Neural cell (in vitro differentiated cells): ENCODE results near the gene PRRX2. TPM values are rescaled to one million over a fixed set of nuclear protein-coding genes. Genes with fewer than 3 reads are reported as not detected.

Experiments
- H2AFZ ChIP-seq: fragments of 200-600, 300-800 bp; sonication (generic), shearing (Covaris generic); 2 replicates; pipeline ENCODE4 v1.6.0; 2014; ENCODE audit warnings: low read depth, mild to moderate bottlenecking, antibody characterized with exemption, low read length, moderate library complexity
- H3F3A ChIP-seq: fragments of 200-600 bp; shearing (Covaris generic); 2 replicates; pipeline ENCODE4 v1.6.1; 2016; ENCODE audit warnings: mild to moderate bottlenecking, moderate library complexity, mixed read lengths, antibody characterized with exemption, low read length; ENCODE audit not compliant: insufficient read depth, poor library complexity, severe bottlenecking
- H3K27ac ChIP-seq: fragments of 200-600, 300-800 bp; sonication (generic), shearing (Covaris generic); 2 replicates; pipeline ENCODE4 v1.5.1; 2014; ENCODE audit warnings: mild to moderate bottlenecking, low read length, moderate library complexity
- H3K27me3 ChIP-seq: fragments of 300-800, 200-600 bp; sonication (generic), shearing (Covaris generic); 2 replicates; pipeline ENCODE4 v1.6.0; 2014; ENCODE audit warnings: mild to moderate bottlenecking, low read depth, low read length, moderate library complexity; ENCODE audit not compliant: insufficient read depth
- H3K36me3 ChIP-seq: fragments of 300-800, 200-600 bp; sonication (generic), shearing (Covaris generic); 2 replicates; pipeline ENCODE4 v1.5.1; 2014; ENCODE audit warnings: mild to moderate bottlenecking, antibody characterized with exemption, low read length, moderate library complexity; ENCODE audit not compliant: insufficient read depth
- H3K4me2 ChIP-seq: fragments of 300-800, 200-600 bp; sonication (generic), shearing (Covaris generic); 2 replicates; pipeline ENCODE4 v1.6.0; 2014; ENCODE audit warnings: mild to moderate bottlenecking, low read length
- H3K4me3 ChIP-seq: fragments of 300-800, 200-600 bp; sonication (generic), shearing (Covaris generic); 2 replicates; pipeline ENCODE4 v1.5.1; 2014; ENCODE audit warnings: mild to moderate bottlenecking, low read length, moderate library complexity
- H3K79me2 ChIP-seq: fragments of 200-600 bp; shearing (Covaris generic); replicated peaks from 2 replicates; pipeline ENCODE4 v1.6.0; 2014; ENCODE audit warnings: mild to moderate bottlenecking, low read length, moderate library complexity; ENCODE audit not compliant: insufficient read depth
- H3K9ac ChIP-seq: fragments of 300-800, 200-600 bp; sonication (generic), shearing (Covaris generic); 2 replicates; pipeline ENCODE4 v1.6.1; 2016; ENCODE audit warnings: mild to moderate bottlenecking, low read length, mixed read lengths
- H3K9me2 ChIP-seq: fragments of 200-600 bp; shearing (Covaris generic); 2 replicates; pipeline ENCODE4 v1.6.1; 2016; ENCODE audit warnings: mild to moderate bottlenecking, low read length, mixed read lengths; ENCODE audit not compliant: insufficient read depth
- H3K9me3 ChIP-seq: fragments of 200-600, 300-800 bp; sonication (generic), shearing (Covaris generic); 2 replicates; pipeline ENCODE4 v1.6.1; 2016; ENCODE audit warnings: mild to moderate bottlenecking, mixed run types, low read length, moderate library complexity, mixed read lengths
- H4K20me1 ChIP-seq: fragments of 200-600 bp; shearing (Covaris generic); 2 replicates; pipeline ENCODE4 v1.6.1; 2016; ENCODE audit warnings: mild to moderate bottlenecking, mixed run types; ENCODE audit not compliant: insufficient read depth
- EP300 ChIP-seq: fragments of 450-650 bp; conservative IDR thresholded peaks from 2 replicates; pipeline ENCODE4 v1.6.1; 2014; ENCODE audit warnings: antibody characterized with exemption, mild to moderate bottlenecking, moderate library complexity; ENCODE audit not compliant: poor library complexity, severe bottlenecking
- EZH2 ChIP-seq: fragments of 200-600, 300-800 bp; shearing (Covaris generic), sonication (generic); IDR thresholded peaks from 2 replicates; pipeline ENCODE4 v1.6.1; 2014; ENCODE audit warnings: antibody characterized with exemption, low read length, borderline replicate concordance, mild to moderate bottlenecking; ENCODE audit not compliant: insufficient read depth, poor library complexity, severe bottlenecking
- MXI1 ChIP-seq: fragments of 450-650 bp; conservative IDR thresholded peaks from 2 replicates; pipeline ENCODE4 v1.6.1; 2014; ENCODE audit warnings: antibody characterized with exemption, mild to moderate bottlenecking; ENCODE audit not compliant: poor library complexity, severe bottlenecking
- POLR2AphosphoS5 ChIP-seq: IDR thresholded peaks from 2 replicates; pipeline ENCODE4 v1.6.1; 2012
- RAD21 ChIP-seq: fragments of 450-650 bp; conservative IDR thresholded peaks from 2 replicates; pipeline ENCODE4 v1.6.1; 2014; ENCODE audit warnings: antibody characterized with exemption, mild to moderate bottlenecking, moderate library complexity
- REST ChIP-seq: IDR thresholded peaks from 2 replicates; pipeline ENCODE4 v1.6.1; 2012; ENCODE audit warnings: borderline replicate concordance
- SMC3 ChIP-seq: fragments of 450-650 bp; conservative IDR thresholded peaks from 2 replicates; pipeline ENCODE4 v1.6.1; 2014; ENCODE audit warnings: antibody characterized with exemption, mild to moderate bottlenecking, moderate library complexity; ENCODE audit not compliant: poor library complexity
- TAF1 ChIP-seq: IDR thresholded peaks from 2 replicates; pipeline ENCODE4 v1.6.1; 2012; ENCODE audit warnings: low read depth
- polyA plus RNA-seq: library from polyadenylated mRNA; depleted of rRNA; stranded (reverse); fragments of >200 nt; gene quantifications from 2 replicates; pipeline ENCODE4 v1.2.3, GENCODE V29; 2014
- TF ChIP-seq, protein P1 (sequence below): fragments of 450-650 bp; IDR thresholded peaks from 2 replicates; pipeline ENCODE4 v1.5.1; 2014; ENCODE audit warnings: antibody characterized with exemption, mild to moderate bottlenecking, moderate library complexity; ENCODE audit not compliant: poor library complexity, severe bottlenecking

Gene PRRX2
- polyA plus RNA-seq, 1 donor from 2014 or later, result not detected

DNA sequence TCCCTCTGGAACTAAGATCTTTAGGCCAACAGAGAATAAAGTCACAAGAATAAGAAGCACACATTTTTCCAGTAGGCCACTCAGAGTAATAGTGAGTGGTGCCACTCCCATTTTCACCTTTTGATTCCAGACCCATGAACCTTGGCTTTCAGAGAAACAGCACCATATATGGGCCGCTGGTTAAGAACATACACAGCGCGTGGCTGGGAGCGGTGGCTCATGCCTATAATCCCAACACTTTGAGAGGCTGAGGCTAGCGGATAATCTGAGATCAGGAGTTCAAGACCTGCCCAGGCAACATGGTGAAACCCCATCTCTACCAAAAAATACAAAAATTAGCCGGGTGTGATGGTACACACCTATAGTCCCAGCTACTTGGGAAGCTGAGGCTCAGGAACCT lies 103.0 kb downstream of the PRRX2 start:
- Histone ChIP-seq H3K4me2 (no peak overlapping the region), H3K36me3 (no peaks in the 10 kb centered on the region), H3K9ac (no peak overlapping the region), H3K9me2 (no peaks in the 10 kb centered on the region), H4K20me1 (no peaks in the 10 kb centered on the region), H3F3A (no peaks in the 10 kb centered on the region), H3K79me2 (no peaks in the 10 kb centered on the region), H3K9me3 (no peaks in the 10 kb centered on the region), H3K4me3 (no peak overlapping the region), H2AFZ (no peak overlapping the region), H3K27me3 (no peaks in the 10 kb centered on the region), H3K27ac (no peak overlapping the region)
- TF ChIP-seq SMC3 (no peak), RAD21 (no peak), EZH2 (no peak), TAF1 (no peak), REST (no peak), EP300 (no peak), MXI1 (no peak), POLR2AphosphoS5 (no peak)
- TF ChIP-seq, protein P1, sequence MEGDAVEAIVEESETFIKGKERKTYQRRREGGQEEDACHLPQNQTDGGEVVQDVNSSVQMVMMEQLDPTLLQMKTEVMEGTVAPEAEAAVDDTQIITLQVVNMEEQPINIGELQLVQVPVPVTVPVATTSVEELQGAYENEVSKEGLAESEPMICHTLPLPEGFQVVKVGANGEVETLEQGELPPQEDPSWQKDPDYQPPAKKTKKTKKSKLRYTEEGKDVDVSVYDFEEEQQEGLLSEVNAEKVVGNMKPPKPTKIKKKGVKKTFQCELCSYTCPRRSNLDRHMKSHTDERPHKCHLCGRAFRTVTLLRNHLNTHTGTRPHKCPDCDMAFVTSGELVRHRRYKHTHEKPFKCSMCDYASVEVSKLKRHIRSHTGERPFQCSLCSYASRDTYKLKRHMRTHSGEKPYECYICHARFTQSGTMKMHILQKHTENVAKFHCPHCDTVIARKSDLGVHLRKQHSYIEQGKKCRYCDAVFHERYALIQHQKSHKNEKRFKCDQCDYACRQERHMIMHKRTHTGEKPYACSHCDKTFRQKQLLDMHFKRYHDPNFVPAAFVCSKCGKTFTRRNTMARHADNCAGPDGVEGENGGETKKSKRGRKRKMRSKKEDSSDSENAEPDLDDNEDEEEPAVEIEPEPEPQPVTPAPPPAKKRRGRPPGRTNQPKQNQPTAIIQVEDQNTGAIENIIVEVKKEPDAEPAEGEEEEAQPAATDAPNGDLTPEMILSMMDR, result no peak

DNA sequence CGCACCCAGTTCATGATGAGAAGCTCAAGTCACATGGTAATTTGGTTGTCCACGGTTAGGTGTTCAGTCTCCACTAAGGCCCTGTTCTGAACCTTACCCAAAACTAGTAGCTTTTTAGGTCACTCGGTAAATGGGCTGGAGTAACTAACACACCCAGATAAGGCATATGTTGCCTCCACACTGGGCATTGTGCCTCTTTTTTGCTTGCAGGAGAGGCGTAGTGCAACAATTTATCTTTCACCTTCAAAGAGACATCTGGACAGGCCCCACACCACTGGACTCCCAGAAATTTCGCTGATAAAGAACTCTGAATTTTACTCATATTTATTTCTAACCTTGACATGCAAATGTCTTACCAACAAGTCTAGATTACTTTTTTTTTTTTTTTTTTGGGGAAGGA lies 104.2 kb downstream of the PRRX2 start:
- no peak overlapping the region for H3K4me3 ChIP-seq
- H4K20me1 ChIP-seq, result no peaks in the 10 kb centered on the region
- no peak overlapping the region for H3K4me2 ChIP-seq
- H3K27ac ChIP-seq, result no peak overlapping the region
- no peak overlapping the region for H2AFZ ChIP-seq
- H3K36me3 ChIP-seq, result no peaks in the 10 kb centered on the region
- TF ChIP-seq POLR2AphosphoS5, result no peak
- TF ChIP-seq, protein P1, result no peak
- TF ChIP-seq REST, result no peak
- TF ChIP-seq TAF1, result no peak
- no peak for TF ChIP-seq MXI1
- no peak for TF ChIP-seq EP300
- no peak for TF ChIP-seq RAD21
- TF ChIP-seq EZH2, result no peak
- no peak for TF ChIP-seq SMC3
- no peaks in the 10 kb centered on the region for H3K79me2 ChIP-seq
- no peaks in the 10 kb centered on the region for H3K27me3 ChIP-seq
- no peaks in the 10 kb centered on the region for H3K9me3 ChIP-seq
- H3K9me2 ChIP-seq, result no peaks in the 10 kb centered on the region
- no peaks in the 10 kb centered on the region for H3F3A ChIP-seq
- no peak overlapping the region for H3K9ac ChIP-seq
